GM18870 (cell line): ENCODE data around the gene MAGI1.
"Not testable (repeated sequence)": the region's sequence is repeated elsewhere in the genome, so short reads cannot be mapped to it uniquely, and the experiment has no call there.

Experiments used
- ATAC-seq: cut with Tn5 transposase; IDR thresholded peaks from one replicate; pipeline ENCODE4 v1.9.1; 2021; ENCODE audit warnings: moderate library complexity; ENCODE audit not compliant: unreplicated experiment

The MAGI1 gene

DNA sequence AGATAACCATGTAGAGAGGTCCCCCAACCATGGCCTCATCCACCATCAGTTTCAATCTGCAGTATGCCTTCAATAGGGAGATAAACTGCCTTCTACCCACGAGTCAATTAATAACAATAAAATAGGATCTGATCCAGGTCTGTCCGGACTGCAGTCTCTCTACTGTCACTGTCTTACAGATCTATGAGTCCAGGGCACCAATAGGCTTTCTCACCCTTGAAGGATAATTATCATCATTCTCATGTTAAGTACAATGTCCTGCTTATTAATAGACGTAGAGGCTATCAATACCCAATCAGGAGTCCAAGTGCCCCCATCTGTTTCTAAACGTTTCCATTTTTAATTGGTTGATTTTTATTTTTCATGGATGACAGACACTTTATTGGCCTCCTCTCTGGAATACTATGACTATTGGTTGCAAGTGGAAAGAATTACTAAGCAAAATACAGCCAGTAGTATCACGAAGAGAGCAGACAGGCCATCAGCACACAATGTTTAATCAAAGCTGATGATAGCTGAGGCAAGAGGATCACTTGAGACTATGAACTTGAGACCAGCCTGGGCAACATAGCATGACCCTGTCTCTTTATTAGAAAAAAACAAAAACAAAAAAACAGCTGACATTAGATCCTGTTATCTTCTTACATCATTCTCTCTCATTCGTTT lies 480.7 kb downstream of the MAGI1 start:
- ATAC-seq: no peak

DNA sequence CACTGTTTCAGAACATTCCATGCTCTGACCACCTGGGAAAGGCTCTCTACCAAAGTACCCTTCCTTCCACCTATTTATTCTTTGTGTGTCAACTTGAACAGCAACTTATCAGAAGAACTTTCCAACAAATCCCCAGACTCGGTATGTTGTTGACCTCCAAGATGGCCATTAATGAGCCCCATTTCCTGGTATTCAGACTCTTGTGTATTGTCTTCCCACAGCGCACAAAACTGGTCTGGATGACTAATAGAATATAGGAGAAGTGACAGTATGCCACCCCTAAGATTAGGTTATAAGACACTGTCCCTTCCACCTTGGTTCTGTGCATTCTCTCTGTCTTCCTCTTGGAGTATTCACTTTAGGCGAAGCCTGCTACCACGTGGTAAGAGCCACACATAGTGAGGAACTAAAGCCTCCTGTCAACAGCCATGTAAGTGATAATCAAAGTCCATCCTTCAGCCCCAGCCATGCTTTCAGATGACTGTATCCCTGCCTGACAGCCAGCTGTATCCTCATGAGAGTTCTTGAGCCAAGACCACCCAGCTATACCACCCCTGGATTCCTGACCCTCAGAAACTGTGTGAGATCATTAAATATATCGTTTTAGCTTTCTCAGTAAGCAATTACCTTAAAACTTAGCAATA lies 481.7 kb downstream of the MAGI1 start:
- ATAC-seq: no peak

DNA sequence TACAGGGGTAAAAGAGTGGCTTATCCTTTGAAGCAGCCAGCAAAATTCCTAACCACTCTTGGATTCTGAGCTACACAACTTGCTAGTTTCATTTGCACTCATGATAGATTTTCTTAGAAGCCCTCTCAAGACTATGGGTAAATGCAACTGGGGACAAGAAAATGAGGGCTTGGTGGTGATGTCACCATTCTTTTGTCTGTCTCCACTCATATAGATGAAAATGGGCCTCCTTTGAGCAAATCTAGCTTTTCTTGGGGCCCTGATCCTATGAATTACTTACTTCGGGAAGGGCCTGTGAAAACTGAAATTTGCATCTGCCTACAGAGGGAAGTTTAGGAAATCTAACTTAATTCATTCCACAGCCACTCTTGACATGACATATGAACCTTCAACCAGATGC lies 486.3 kb downstream of the MAGI1 start:
- ATAC-seq: no peak

DNA sequence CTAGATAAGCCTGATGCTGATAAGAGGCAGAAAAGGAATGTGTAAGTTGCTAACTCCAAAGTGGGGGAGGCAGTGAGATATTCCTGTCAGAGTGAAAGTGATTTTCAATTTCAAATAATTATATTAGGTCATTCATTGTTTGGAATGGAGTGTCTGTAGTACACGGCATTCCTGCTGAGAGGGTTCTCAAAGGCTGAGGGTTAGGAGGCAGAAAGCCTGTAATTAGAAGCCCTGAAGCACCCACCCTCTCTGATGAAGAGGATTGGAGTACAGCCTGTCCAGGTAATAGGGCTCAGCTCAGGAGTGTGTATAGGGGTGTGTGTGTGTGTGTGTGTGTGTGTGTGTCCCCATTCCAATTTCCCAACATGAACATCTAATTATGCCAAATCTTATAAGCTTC lies 486.8 kb downstream of the MAGI1 start:
- no peak for ATAC-seq

DNA sequence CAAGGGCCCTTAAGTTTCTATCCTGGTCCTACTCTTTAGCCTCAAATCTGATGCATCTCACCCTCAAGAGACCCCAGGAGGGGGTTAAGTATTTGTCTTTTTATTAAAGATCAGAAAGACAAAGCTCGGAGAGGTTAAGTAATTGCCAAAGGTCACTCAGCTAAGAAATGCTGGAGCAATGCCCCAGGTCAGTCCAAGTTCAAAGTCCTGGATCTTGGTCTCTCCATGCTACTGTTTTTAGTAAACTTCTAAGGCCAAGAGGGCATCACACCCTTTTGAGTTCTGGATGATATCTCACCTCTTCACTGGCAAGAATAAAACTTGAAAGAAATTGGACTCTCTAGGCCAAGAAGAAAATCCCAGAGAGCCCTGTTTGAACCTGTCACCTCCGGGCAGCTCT lies 488.6 kb downstream of the MAGI1 start:
- no peak for ATAC-seq

DNA sequence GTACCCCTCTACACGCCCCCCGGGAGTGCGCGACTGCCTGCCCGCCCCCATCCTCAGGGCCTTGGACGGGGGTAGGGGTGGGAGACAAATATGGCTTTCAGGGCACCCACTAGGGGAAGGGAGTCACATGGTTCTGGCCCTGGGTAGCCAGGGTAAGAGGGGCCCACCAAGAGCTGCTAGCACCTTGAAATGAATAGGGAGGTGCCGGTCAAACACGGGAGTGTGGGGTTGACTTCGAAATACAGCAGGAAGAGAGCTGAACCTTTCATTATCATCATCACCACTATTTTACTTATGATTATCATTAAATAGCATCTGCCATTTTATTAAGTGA lies 489.1 kb downstream of the MAGI1 start:
- ATAC-seq: no peak

DNA sequence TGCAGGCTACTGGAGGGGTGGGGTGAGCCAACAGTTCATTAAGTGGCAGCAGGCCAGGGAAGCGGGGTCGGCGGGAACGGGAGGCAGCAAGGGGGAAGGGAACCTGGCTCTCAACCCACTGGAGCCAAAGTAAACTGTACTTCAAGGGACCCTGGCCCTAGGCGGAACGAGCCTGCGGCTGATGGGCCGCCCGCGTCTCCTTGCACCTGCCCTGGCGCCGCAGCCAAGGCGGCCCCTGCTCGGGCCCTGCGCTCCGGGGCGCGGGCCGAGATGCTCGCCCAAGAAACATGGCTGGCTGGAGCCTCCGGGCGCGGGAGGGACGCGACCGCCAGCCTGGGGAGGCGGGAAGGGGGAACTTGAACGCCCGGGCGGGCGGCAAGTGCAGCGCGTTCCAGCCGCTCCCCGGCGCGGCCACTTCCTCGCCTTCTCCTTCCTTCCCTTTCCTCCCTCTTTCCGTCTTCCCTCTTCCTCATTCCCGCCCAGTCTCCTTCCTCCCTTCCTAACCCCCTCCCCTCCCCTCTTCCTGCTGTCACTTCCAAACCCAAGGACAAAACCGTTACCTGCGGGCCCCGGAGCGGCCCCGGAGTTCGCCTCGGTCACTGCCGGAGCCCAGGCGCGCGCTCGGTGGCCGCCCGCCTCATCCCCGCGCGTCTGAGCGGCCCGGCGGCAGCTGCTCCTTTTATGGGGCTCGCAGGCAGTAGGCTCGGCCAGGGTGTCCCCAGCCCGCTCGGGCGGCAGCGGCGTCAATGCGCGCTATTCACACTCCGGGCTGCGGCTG lies 489.7 kb downstream of the MAGI1 start:
- ATAC-seq: no peak

DNA sequence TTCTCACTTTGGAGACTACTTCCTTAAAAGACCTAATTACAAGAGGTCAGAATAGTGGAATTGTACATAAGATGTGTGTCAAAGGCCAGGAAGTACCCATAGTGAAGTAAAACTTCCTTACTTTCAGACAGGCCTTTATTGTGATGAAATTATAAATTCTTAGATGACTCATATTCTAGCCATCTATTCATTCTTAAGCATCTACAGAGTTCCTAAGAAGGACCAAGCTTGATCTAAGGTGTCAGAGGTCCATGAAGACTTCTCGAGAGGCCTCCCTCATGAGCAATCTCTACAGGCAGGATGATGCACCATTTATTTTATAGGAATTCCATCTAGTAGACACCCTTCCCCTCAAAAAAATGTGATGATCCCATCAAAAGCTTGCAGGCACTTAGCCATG lies 493.3 kb downstream of the MAGI1 start:
- ATAC-seq: no peak

DNA sequence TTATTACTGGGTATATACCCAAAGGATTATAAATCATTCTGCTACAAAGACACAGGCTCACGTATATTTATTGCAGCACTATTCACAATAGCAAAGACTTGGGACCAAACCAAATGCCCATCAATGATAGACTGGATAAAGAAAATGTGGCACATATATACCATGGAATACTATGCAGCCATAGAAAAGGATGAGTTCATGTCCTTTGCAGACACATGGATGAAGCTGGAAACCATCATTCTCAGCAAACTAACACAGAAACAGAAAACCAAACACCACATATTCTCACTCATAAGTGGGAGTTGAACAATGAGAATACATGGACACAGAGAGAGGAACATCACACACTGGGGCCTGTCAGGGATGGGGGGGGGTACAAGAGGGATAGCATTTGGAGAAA lies 495.3 kb downstream of the MAGI1 start:
- ATAC-seq: not testable (repeated sequence)

DNA sequence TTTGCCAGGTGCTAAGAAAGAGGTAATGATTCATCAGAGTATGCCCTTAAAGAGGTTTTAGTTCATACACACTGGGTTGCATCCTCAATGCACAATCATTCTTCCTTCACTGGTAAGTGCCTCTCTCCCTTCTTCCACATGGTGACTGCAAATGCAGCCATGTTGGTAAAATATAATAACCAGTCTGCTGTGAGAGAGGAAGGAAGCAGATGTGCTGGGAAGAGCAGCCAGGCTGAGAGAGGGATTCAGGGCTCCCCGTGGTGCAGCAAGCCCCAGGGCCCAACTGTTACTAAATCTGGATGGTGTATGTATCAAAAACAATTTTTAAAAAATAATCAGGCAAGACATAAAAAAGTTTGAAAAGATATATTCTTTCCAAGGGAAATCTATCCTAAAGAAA lies 498.1 kb downstream of the MAGI1 start:
- no peak for ATAC-seq

DNA sequence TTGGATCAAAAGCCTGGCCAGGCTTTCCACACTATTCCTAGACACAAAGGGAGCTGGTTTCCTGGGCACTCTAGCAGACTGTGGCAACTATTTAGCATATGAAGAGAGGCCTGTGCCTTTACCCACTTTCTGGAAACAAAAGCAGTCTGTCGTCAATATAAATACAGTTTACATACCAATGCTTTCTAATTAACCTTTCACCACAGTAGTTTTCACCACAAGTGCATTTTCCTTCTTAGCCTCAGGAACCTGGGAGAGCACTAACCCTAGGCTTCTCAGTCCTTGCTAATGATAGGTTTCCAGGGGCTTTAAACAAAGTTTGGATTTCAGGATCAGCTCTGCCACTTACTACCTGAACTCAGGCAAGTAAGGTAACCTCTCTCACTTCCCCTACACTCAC lies 499.1 kb downstream of the MAGI1 start:
- ATAC-seq: no peak

DNA sequence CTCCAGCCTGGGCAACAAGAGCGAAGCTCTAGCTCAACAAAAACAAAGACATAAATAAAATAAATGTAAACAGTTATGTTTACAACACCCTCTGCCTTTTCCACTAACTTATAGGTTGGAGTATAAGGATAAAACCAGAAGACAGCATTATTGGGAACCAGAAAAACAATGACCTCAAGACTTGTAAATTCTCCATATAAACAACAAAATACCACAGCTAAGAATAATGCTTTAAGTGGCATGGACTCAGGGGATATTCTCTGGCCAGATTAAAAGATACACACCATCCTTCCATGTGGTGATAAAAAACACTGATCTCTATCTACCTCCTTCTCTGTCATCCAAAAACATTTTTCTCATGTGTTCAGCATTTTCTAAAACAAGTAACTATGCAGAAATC lies 500.6 kb downstream of the MAGI1 start:
- no peak for ATAC-seq

DNA sequence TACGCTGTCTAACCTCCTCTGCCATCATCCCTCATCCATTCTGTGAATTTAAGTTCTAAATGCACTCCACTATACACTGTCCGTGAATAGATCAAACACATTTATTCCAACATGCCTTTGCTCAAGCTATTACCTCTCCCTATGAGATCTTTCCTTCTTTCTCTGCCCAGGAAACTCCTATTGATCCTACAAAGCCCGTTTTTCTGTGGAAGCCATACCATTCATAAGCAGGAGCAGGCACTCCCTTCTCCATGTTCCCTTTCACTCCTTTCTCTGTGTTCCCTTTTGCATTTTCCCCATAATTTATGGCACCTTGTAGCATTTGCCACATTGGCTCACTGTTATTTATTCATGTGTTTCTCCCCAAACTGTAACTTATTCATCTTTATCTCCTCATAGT lies 501.6 kb downstream of the MAGI1 start:
- ATAC-seq: no peak

DNA sequence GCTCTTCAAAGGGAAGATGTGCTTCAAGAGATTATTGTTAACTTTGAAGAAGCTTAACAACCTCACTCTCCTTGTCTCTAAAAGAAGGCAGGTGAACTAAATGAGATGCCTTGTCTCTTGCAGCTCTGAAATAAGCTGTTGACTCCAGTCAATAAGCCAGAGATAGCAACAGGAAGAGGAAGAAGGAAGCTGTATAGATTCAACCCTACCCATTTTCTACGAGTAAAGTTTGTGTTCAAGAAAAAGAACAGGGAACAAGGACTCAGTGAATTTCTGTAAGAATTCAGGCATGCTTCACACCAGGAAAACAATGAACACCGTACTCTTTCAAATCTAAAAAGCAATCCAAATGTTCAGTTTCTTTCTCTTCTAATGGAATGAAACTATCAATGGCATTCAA lies 503.5 kb downstream of the MAGI1 start:
- ATAC-seq: no peak

DNA sequence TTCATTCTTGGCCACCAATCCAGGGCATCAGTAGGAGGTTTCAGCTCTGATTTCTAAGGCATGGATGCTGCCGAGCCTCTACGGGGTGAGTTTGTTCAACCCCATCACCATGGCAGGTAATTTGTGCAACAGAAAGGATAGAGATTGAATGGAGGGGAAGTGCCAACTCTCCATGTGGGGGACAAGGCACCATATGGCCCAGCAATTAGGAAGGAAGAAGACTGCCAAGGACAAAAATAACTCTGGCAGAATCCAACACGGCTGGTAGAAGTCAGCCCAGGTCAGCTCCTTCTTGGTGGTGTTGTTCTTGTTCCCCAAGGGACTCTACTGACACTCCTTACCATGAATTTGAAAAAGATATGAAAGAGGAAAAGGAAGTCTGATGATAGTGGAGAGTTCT lies 503.9 kb downstream of the MAGI1 start:
- ATAC-seq: no peak

DNA sequence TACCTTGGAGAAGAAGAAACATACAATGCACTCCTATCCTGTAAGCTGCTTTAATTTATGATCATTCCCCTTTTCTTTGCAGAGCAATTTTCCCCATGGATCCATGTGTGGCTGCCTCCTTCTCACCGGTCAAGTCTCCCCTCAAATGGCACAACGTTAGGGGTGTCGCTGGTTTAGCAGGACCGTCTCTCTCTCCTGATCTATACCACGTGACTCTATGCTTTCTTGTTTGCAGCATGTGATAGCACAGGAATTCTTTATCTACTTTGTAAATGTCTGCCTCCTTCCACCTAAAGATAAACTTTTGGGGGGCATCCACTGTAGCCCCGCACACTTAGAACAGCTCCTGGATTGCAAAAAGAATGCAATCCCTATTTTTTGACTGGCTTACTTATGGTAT lies 506.0 kb downstream of the MAGI1 start:
- no peak for ATAC-seq

DNA sequence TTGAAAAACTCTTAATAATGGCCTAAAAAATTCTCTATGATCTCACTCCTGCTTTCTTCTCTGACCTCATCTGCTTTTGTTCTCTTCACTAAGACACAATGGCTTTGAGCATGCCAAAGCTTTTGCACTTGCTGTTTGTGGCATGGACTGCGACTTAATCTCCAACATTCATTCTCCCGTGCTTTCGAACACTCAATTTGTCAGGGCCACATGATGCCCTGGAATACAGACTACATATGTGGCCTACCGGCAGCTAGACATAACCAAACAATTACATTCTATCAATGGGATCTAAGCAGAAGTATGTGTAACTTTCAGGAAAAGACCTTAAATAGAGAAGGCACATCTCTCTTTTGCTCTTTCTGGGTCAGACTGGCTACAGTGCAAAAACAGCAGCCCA lies 506.5 kb downstream of the MAGI1 start:
- no peak for ATAC-seq

DNA sequence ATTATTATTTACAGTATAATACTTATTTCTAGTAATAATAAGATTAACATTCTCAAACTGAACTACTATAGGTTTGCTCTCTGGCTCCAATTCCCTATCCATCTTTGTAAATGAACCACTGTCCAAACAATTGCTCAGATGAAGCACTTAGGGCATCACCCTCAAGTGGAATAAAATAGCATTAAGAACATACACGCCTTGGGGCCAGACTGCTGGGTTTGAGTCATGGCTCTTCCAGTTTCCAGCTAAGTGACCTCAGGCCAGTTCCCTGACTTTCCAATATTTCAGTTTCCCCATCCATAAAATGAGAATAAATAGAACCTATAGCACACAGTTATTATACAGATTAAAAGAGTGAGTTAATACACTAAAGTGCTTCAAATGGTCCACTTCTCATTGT lies 507.2 kb downstream of the MAGI1 start:
- ATAC-seq: no peak

DNA sequence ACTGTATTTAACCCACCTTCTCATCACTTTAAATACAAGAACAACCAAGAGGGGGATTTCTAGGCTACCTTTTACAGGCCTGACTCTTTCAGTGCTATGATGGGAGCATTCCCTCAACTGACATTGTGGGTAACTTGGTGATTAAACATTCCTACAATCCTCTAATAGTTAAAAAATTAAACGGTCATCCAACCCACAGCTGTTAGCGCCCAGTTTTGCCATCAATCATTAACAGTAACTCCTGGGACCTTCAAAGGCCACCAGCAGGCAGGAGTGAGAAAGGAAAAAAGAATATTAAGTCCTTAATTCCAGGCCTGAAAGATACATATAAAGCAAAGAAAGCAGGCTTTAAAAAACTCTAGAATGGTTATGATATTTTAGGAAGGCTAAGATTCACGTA lies 512.1 kb downstream of the MAGI1 start:
- no peak for ATAC-seq

DNA sequence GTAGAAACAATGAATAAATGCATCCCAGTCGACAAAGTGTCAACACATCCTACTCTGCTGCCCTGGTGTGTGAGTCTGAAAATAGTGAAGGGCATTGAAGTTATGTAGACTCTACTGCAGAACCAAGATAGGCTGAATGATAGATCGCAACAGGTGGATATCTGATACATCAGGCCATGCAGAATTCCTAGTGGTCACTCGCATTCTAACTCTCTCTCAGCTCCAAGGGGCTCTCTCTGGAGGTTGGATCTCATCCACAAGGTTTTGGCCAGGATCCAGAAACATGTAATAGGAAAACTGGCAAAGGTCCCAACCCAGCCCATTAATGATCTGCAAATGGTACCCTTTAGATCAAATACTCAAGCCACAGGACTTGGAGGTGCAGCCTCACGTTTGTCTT lies 514.1 kb downstream of the MAGI1 start:
- ATAC-seq: no peak

DNA sequence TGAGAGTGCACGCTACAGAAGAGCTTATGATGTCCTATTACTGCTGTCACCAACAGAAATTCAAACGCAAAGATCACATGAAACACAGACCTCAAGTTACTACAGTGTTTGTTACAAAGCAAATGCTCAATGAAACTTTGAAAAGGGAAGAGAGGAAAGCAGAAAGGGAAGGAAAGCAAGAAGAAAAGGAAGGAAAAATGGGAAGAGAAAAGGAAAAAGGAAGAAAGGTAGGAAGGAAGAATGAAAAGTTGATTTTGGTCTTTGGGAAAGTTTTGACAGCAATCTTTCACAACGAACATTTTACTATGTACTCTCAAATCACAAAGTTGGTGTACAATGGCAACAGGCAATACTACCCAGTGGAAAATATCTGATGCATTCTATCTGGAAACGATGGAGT lies 514.8 kb downstream of the MAGI1 start:
- no peak for ATAC-seq

DNA sequence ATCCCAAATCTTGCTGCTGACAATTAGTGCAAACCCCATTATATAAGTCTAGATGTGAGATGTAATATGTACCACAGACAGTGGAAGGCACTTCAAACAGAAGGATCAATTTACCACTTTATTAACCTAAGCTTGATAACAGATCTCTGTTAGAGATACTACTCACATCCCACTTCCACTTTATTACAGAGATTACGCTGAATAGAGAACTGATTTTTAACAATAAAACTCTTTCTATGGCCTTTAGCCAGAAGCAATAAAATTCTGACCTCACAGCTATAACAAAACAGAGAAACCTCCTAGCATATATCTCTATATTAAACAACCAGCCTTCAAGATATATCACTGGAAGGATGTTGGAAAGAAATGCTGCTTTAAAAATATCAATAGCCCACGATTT lies 517.7 kb downstream of the MAGI1 start:
- no peak for ATAC-seq

DNA sequence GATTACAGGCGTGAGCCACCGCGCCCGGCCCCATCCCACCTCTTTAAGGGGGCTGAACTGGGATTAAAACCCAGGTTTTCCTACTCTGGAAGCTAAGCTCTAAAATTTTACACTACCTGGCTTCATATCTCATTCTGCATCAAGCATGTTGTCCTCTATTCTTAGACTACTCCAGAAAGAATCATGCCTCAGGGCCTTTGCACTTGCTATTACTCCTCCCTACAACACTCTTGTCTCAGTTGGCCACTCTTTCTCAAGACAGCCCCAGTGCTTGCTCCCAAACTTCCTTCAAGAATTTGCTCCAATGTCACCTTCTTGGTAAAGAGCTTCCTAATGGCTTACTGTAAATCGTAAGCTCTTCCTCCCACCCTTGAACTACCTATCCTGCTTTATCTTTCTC lies 521.7 kb downstream of the MAGI1 start:
- no peak for ATAC-seq
